Hematopoietic multipotent progenitor cell treated with erythropoietin and hydrocortisone succinate and interleukin-3 and kit ligand, for 15 days (in vitro differentiated cells): ENCODE measurements around the gene SUPT6H.
"Not testable (repeated sequence)": the region's sequence is repeated elsewhere in the genome, so short reads cannot be mapped to it uniquely, and the experiment has no call there.

ENCODE experiments used
- DNase-seq: peaks from one replicate; pipeline ENCODE4 v3.0.0-alpha.2; 2015; ENCODE audit warnings: low spot score

The SUPT6H gene

GRCh38 chr17:28648698-28649097, 13.3 kb upstream of the SUPT6H start:
- no peak for DNase-seq

GRCh38 chr17:28655160-28655559, 6.8 kb upstream of the SUPT6H start:
- DNase-seq, result no peak

DNA sequence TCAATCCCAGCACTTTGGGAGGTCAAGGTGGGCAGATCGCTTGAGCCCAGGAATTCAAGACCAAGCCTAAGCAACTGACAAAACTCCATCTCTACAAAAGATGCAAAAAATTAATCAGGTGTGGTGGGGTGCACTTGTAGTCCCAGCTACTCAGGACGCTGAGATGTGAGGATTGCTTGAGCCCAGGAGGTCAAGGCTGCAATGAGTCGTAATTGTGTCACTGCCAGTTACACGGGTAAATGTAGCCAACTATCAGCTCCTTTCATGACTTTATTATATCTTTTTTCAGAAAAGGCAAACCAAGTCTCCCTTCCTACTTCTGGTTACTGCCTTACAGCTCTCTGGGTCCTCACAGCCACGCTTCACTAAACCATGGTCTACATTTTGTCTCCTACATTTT, 4.2 kb upstream of the SUPT6H start:
- DNase-seq, result no peak

- not testable (repeated sequence) for DNase-seq
These were observed 3.7 kb upstream of the SUPT6H start for GRCh38 chr17:28658342-28658741.

GRCh38 chr17:28658766-28659496, 3.1 kb upstream of the SUPT6H start:
- DNase-seq, result not testable (repeated sequence)

- DNase-seq, result not testable (repeated sequence)
These were observed 2.5 kb upstream of the SUPT6H start for GRCh38 chr17:28659497-28659881.

GRCh38 chr17:28662527-28662829, 473 bp downstream of the SUPT6H start:
- no peak for DNase-seq

DNA sequence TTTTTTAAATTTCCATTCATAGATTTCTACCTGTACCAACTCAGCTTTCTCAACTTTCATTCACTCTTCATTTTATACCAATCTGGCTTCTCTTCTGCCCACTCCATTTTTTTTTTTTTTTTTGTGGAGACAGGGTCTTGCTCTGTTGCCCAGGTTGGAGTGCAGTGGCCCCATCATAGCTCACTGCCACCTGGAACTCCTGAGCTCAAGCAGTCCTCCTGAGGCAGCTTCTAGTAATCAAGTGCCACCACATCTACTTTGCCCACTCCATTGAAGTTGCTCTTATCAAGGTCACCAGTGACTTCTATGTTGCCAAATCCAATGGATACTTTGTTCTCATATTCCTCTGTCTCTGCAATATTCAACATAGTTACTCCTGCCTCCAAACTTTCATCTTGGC, 1.7 kb downstream of the SUPT6H start:
- no peak for DNase-seq

DNA sequence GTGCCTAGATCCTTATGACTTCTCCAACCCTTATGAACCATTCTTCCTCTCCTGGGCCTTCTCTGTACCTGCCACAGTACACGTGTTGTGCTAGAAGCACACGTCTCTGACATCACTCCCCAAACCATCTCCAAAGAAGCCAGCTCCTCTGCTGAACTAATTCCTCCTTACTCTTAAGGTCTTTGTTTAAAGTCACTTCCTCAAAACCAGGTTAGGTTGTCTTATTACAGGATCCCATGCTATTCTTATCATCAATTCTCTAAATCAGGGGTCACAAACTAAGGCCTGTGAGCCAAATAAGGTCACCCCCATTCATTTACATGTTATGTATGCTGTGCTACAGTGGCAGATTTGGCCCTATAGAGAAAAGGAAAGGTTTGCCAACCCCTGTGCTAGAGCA, 4.0 kb downstream of the SUPT6H start:
- DNase-seq, result no peak

- no peak for DNase-seq
These were observed 5.9 kb downstream of the SUPT6H start for GRCh38 chr17:28667870-28668269.

DNA sequence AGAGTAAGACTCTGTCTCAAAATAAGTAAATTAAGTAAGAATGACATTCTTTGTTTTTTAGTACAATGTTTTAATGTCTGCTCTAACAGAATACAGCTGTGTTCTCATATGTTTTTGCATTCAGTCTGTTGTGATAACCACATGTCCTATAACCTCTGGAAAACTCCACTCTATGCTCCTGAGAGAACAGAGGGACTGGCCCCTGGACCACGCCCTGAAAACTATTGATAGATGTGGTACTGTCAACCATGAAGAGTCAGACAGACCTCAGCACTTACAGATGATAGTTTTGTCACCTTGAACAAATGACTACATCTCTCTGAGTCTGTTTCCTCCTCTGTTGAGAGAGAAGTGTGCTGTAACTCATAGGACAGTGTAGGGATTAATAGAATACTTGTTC, 7.9 kb downstream of the SUPT6H start:
- no peak for DNase-seq

DNA sequence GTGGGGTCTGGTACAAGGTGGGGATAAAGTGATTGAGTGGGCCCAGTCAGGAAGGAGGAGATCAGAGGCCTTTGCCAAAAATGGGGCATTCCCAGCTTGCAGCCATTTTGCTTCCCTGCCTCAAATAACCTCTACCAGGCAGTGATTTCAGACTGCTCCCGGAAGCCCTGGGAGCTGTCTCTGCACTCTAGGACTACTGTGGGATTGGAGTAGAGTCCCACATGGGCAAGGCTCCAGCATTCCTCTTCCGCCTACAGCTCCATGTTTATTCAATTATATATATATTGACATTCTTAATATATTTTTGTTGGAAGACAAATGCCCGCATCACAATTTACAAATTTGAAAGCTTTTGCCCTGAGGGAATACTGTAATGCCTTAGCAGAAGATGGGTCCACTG, 13.5 kb downstream of the SUPT6H start:
- no peak for DNase-seq

DNA sequence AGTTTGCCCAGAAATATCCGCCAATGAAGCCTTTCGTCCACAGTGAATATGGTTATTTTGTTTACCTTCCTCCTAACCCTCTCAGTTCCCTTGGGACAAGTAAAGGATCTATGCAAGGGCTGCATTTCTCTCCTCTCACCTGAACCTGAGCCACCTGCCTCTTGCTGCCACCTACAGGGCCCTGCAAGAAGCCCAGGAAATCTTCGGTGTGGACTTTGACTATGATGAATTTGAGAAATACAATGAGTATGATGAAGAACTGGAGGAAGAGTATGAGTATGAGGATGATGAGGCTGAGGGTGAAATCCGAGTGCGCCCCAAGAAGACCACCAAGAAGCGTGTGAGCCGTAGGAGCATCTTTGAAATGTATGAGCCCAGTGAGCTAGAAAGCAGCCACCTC, 14.0 kb downstream of the SUPT6H start:
- peak; percentile 26 for DNase-seq

DNA sequence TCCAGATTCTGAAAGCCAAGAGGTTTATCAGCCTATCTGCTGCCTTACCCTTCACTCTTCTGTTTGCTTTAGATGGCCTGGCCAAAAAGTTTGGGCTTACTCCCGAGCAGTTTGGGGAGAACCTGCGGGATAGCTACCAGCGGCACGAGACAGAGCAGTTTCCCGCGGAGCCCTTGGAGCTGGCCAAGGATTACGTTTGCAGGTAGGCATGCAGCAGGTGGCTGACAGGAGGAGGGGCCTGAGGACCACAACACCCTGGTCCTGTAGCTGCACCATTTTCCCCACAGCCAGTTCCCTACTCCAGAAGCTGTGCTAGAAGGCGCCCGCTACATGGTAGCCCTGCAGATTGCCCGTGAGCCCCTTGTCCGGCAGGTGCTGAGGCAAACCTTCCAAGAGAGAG, 20.6 kb downstream of the SUPT6H start:
- no peak for DNase-seq

GRCh38 chr17:28684963-28685362, 23.0 kb downstream of the SUPT6H start:
- DNase-seq, result no peak

GRCh38 chr17:28685366-28685765, 23.4 kb downstream of the SUPT6H start:
- DNase-seq, result no peak

- no peak for DNase-seq
These were observed 24.3 kb downstream of the SUPT6H start for GRCh38 chr17:28686296-28686695.

DNA sequence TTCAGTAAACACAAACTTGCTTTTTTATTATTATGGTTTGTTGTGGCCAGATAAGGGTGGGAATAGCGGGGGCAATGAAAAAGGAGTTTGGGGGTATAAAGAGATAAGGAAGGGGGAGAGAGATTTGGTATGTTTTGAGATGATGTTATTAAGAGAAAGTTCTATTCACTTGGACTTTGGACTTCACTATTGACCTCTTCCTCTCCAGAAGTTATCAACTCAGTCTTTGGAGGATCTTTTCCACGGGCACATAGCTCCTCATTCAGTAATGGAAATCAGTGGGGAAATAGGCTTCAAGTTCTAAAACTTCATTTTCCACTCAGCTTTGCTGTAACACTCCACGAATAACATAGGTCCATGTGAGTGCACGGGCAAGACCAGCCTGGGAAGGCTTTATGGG, 26.5 kb downstream of the SUPT6H start:
- DNase-seq, result no peak

- no peak for DNase-seq
These were observed 27.0 kb downstream of the SUPT6H start for GRCh38 chr17:28689011-28689410.

- no peak for DNase-seq
These were observed 31.9 kb downstream of the SUPT6H start for GRCh38 chr17:28693869-28694268.

- no peak for DNase-seq
These were observed 36.4 kb downstream of the SUPT6H start for GRCh38 chr17:28698253-28698941.

DNA sequence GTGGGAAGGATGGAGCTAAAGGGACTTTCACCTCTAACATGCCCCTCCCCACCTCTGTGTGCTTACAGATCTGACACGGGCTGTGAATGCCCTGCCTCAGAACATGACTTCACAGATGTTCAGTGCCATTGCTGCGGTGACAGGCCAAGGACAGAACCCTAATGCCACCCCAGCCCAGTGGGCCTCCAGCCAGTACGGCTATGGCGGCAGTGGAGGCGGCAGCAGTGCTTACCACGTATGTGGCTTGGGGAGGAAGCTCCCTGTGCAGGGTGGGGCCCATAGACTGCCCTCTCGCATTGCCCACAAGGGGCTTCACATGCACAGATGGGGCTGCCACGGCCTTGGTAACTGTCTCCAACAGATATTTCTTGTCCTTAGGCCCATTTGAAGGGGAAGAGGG, 38.3 kb downstream of the SUPT6H start:
- DNase-seq, result no peak

DNA sequence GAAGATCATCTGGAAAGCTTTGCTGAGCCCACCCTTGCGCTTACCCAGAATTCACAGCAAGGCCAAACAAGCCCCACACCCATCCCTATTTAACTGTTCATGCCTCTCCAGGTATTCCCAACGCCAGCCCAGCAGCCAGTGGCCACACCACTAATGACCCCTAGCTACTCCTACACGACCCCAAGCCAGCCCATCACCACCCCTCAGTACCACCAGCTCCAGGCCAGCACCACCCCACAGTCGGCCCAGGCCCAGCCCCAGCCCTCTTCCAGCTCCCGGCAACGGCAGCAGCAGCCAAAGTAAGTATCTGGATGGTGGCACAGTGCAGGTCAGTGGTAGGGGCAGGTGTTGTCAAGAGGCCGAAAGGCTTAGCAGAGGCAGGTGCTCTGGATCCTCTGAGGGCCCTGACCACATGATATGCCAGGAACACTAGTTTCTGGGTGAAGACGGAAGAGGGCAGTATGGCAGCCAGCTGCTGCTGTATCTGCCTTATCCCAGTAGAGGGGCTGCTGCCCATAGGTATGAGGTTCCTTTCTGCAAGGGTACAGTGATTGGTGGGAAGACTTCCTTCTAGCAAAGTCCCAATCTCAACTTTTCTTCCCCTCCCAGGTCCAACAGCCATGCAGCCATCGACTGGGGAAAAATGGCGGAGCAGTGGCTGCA, 39.0 kb downstream of the SUPT6H start:
- no peak for DNase-seq
